ENCODE measurements around the gene SNED1. TPM values are rescaled to one million over a fixed set of nuclear protein-coding genes. Genes with fewer than 3 reads are reported as not detected.

SNED1 gene
- total and polyA plus RNA-seq, 12 donors: 3.9 to 12.7 (median 6.3) TPM

DNA sequence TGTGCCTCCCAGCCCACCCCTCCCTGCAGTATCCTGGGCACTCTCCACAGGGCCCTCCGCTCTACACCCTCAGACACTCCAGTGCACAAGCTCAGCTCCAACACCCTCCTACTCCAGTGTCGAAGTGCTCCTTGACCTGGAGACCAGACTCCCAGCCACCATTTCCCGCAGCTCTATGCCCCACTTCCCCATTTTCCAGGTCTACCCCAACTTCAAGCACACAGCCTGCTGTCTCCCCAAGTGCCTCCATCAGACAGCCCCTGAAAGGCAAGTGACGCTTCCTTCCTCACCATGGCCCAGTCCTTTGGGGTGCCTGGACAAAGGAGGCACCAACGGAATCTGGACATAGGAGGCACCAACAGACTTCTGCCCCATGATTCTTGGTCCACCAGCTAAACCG lies 143.6 kb downstream of the SNED1 start:
- H3K9me3 ChIP-seq: no peaks in the 10 kb centered on the region
- intact Hi-C loops (cut with DNase I): no loop called here
- TF ChIP-seq, protein P1, sequence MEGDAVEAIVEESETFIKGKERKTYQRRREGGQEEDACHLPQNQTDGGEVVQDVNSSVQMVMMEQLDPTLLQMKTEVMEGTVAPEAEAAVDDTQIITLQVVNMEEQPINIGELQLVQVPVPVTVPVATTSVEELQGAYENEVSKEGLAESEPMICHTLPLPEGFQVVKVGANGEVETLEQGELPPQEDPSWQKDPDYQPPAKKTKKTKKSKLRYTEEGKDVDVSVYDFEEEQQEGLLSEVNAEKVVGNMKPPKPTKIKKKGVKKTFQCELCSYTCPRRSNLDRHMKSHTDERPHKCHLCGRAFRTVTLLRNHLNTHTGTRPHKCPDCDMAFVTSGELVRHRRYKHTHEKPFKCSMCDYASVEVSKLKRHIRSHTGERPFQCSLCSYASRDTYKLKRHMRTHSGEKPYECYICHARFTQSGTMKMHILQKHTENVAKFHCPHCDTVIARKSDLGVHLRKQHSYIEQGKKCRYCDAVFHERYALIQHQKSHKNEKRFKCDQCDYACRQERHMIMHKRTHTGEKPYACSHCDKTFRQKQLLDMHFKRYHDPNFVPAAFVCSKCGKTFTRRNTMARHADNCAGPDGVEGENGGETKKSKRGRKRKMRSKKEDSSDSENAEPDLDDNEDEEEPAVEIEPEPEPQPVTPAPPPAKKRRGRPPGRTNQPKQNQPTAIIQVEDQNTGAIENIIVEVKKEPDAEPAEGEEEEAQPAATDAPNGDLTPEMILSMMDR (IDR thresholded peaks at IDR 0.05): no peak
- ATAC-seq: no peak
- 95 to 97% methylated on average over 6 of the region's 6 CpGs for WGBS, 2 donors
- H3K4me1 ChIP-seq: no peaks in the 10 kb centered on the region
- H3K36me3 ChIP-seq: peaks cover 0 to 22% (median 0%) of the 10 kb centered on the region in 9 donors
- no peak overlapping the region for H3K4me3 ChIP-seq
- H3K27ac ChIP-seq: no peak overlapping the region
- no peak for DNase-seq
- no peaks in the 10 kb centered on the region for H3K27me3 ChIP-seq

DNA sequence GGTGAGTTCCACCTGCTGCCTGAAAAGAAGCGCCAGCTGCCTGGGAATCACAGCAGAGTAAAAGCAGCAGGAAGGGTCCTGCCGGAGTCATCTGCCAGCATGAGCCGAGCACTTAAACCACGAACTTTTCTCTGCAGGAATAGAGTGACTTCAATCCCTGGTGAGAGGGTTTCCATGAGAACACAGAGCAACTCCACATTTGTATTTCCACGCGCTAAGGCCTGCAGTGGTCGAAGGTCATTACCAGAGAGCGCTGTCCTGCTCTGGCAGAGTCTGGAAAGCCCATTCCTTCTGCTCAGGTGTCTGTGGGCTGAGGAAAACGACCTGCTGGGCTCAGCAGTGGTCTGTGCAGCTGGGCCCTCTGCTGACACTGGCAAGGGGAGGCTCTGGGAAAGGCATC lies 144.2 kb downstream of the SNED1 start:
- Histone ChIP-seq H3K9me3 (no peaks in the 10 kb centered on the region), H3K27ac (no peak overlapping the region), H3K27me3 (no peaks in the 10 kb centered on the region), H3K4me1 (no peaks in the 10 kb centered on the region), H3K36me3 (peaks cover 0 to 20% (median 0%) of the 10 kb centered on the region in 9 donors), H3K4me3 (no peak overlapping the region)
- no peak for ATAC-seq
- intact Hi-C loops (cut with DNase I): no loop called here
- no peak for DNase-seq
- 90 to 94% methylated on average over 9 of the region's 9 CpGs for WGBS, 2 donors
- TF ChIP-seq, protein P1 (IDR thresholded peaks at IDR 0.05): no peak

Other genes with a start within 250 kb of the SNED1 start
- 10 to 100 TPM in 2 of 10 donors, 1 to 10 TPM in 6, under 1 TPM in 2; 0.51 to 21.4 (median 1.6) TPM for gene KIF1A, start 178.4 kb upstream of the SNED1 start, total RNA-seq
- gene KIF1A, start 178.4 kb upstream of the SNED1 start, polyA plus RNA-seq: under 1 TPM; 0.37 to 0.42 TPM
- gene AGXT, start 129.8 kb upstream of the SNED1 start, total RNA-seq: not detected
- under 1 TPM in 1 of 2 donors, not detected in 1; 0.09 TPM for gene AGXT, start 129.8 kb upstream of the SNED1 start, polyA plus RNA-seq
- under 1 TPM in 2 of 10 donors, not detected in 8; 0.29 to 0.32 TPM for gene MAB21L4, start 102.5 kb upstream of the SNED1 start, total RNA-seq
- under 1 TPM in 1 of 2 donors, not detected in 1; 0.06 TPM for gene MAB21L4, start 102.5 kb upstream of the SNED1 start, polyA plus RNA-seq
- not detected for gene CROCC2, start 92.3 kb upstream of the SNED1 start, total RNA-seq
- under 1 TPM in 1 of 2 donors, not detected in 1; 0.06 TPM for gene CROCC2, start 92.3 kb upstream of the SNED1 start, polyA plus RNA-seq
- 10 to 100 TPM; 18.9 to 27.1 (median 23.2) TPM for gene MTERF4, start 103.7 kb downstream of the SNED1 start, total RNA-seq
- 10 to 100 TPM; 18.5 to 22.9 TPM for gene MTERF4, start 103.7 kb downstream of the SNED1 start, polyA plus RNA-seq
- 1 to 10 TPM; 1.0 to 4.5 (median 1.5) TPM for gene PASK, start 150.9 kb downstream of the SNED1 start, total RNA-seq
- gene PASK, start 150.9 kb downstream of the SNED1 start, polyA plus RNA-seq: 1 to 10 TPM in 1 of 2 donors, under 1 TPM in 1; 0.93 to 2.5 TPM
- 10 to 100 TPM; 64.1 to 91.3 (median 78.3) TPM for gene PPP1R7, start 151.8 kb downstream of the SNED1 start, total RNA-seq
- 10 to 100 TPM; 77.0 to 77.5 TPM for gene PPP1R7, start 151.8 kb downstream of the SNED1 start, polyA plus RNA-seq
- 1 to 10 TPM in 8 of 10 donors, under 1 TPM in 2; 0.92 to 3.0 (median 2.0) TPM for gene ANO7, start 190.1 kb downstream of the SNED1 start, total RNA-seq
- gene ANO7, start 190.1 kb downstream of the SNED1 start, polyA plus RNA-seq: under 1 TPM; 0.61 to 0.73 TPM